IPS-NIHi7 (cell line): ENCODE measurements around the gene DISP2.

Experiments used
- DNase-seq: peaks from one replicate; pipeline ENCODE4 v3.0.0; 2012; ENCODE audit warnings: mixed read lengths; ENCODE audit errors: extremely low spot score

The DISP2 gene

GRCh38 chr15:40363611-40364010 lies 5.6 kb downstream of the DISP2 start:
- no peak for DNase-seq

- DNase-seq: no peak
Measured at GRCh38 chr15:40364251-40364650, 6.2 kb downstream of the DISP2 start.

GRCh38 chr15:40365016-40365415 lies 7.0 kb downstream of the DISP2 start:
- no peak for DNase-seq

GRCh38 chr15:40365624-40366456 lies 7.8 kb downstream of the DISP2 start:
- DNase-seq: no peak

GRCh38 chr15:40366457-40367370 lies 8.7 kb downstream of the DISP2 start:
- DNase-seq: no peak

GRCh38 chr15:40367371-40367685 lies 9.3 kb downstream of the DISP2 start:
- no peak for DNase-seq

GRCh38 chr15:40367686-40368611 lies 9.9 kb downstream of the DISP2 start:
- DNase-seq: peak; percentile 95

GRCh38 chr15:40368719-40369473 lies 10.9 kb downstream of the DISP2 start:
- DNase-seq: no peak

- DNase-seq: no peak
Measured at GRCh38 chr15:40369474-40369869, 11.5 kb downstream of the DISP2 start.

GRCh38 chr15:40369971-40370370 lies 12.0 kb downstream of the DISP2 start:
- no peak for DNase-seq

GRCh38 chr15:40372981-40373380 lies 15.0 kb downstream of the DISP2 start:
- no peak for DNase-seq

- no peak for DNase-seq
Measured at GRCh38 chr15:40377606-40378005, 19.6 kb downstream of the DISP2 start.

GRCh38 chr15:40379374-40379773 lies 21.4 kb downstream of the DISP2 start:
- DNase-seq: no peak

- DNase-seq: no peak
Measured at GRCh38 chr15:40379853-40380252, 21.8 kb downstream of the DISP2 start.

- no peak for DNase-seq
Measured at GRCh38 chr15:40380636-40381035, 22.6 kb downstream of the DISP2 start.

- no peak for DNase-seq
Measured at GRCh38 chr15:40381818-40382529, 24.0 kb downstream of the DISP2 start.

- DNase-seq: peak; percentile 97
Measured at GRCh38 chr15:40382580-40383456, 24.8 kb downstream of the DISP2 start, which contains the start of gene KNSTRN. Gene KNSTRN (plus strand): TSS chr15:40382721. CDS start chr15:40382836, 115 bp downstream.

GRCh38 chr15:40386480-40386879 lies 28.5 kb downstream of the DISP2 start:
- DNase-seq: no peak
